DND-41 (cell line): ENCODE data around the gene SLC40A1.
A peak's percentile ranks its signal among the peaks of the same experiment; 100 is the strongest.

ENCODE experiments used
- ATAC-seq: fragments of 200-7000 bp; cut with Tn5 transposase; 3 replicates; pipeline ENCODE4 v1.9.1; 2021; ENCODE audit warnings: low read depth; ENCODE audit not compliant: insufficient read depth
- DNase-seq: peaks from one replicate; pipeline ENCODE4 v3.0.0-alpha.2; 2020
- H2AFZ ChIP-seq: 2 replicates; pipeline ENCODE4 v1.6.0; 2012; ENCODE audit warnings: low read depth, low read length
- H3K27ac ChIP-seq: 2 replicates; pipeline ENCODE4 v1.5.1; 2012; ENCODE audit warnings: low read length, inconsistent platforms
- H3K27me3 ChIP-seq: fragments of 200-600 bp; sonication (generic); 2 replicates; pipeline ENCODE4 v1.6.0; 2012; ENCODE audit warnings: low read length, mild to moderate bottlenecking, inconsistent platforms; ENCODE audit not compliant: insufficient read depth, poor library complexity
- H3K36me3 ChIP-seq: 2 replicates; pipeline ENCODE4 v1.5.1; 2012; ENCODE audit warnings: low read length, inconsistent platforms; ENCODE audit not compliant: insufficient read depth
- H3K4me1 ChIP-seq: 2 replicates; pipeline ENCODE4 v1.5.1; 2012; ENCODE audit warnings: mild to moderate bottlenecking, low read length; ENCODE audit not compliant: insufficient read depth
- H3K4me2 ChIP-seq: 2 replicates; pipeline ENCODE4 v1.6.0; 2012; ENCODE audit warnings: mild to moderate bottlenecking, moderate library complexity, low read length, inconsistent platforms; ENCODE audit not compliant: insufficient read depth
- H3K4me3 ChIP-seq, 2 experiments: fragments of 200-600 bp in 1 of 2; shearing (Covaris generic) in 1 of 2; 2 replicates each; pipeline ENCODE4 v1.5.1; 2012 to 2016; ENCODE audit warnings: inconsistent platforms in 2 of 2, low read length in 2 of 2, mild to moderate bottlenecking in 2 of 2, low read depth in 1 of 2, moderate library complexity in 1 of 2
- H3K79me2 ChIP-seq: 2 replicates; pipeline ENCODE4 v1.6.0; 2012; ENCODE audit warnings: low read length, inconsistent platforms; ENCODE audit not compliant: insufficient read depth
- H3K9ac ChIP-seq: 2 replicates; pipeline ENCODE4 v1.6.0; 2012; ENCODE audit warnings: low read depth, mild to moderate bottlenecking, inconsistent platforms, low read length, moderate library complexity
- H3K9me3 ChIP-seq: 2 replicates; pipeline ENCODE4 v1.5.1; 2012; ENCODE audit warnings: low read length, moderate library complexity, mild to moderate bottlenecking, inconsistent platforms; ENCODE audit not compliant: insufficient read depth, severe bottlenecking
- H4K20me1 ChIP-seq: 2 replicates; pipeline ENCODE4 v1.6.0; 2012; ENCODE audit warnings: low read length; ENCODE audit not compliant: insufficient read depth
- CTCF ChIP-seq: IDR thresholded peaks from 2 replicates; pipeline ENCODE4 v1.5.1; 2012; ENCODE audit warnings: borderline replicate concordance, low read length, moderate library complexity, mild to moderate bottlenecking; ENCODE audit not compliant: poor library complexity, severe bottlenecking; ENCODE audit errors: extremely low read depth
- EZH2 ChIP-seq: IDR thresholded peaks from 3 replicates; pipeline ENCODE4 v1.6.1; 2012; ENCODE audit warnings: borderline replicate concordance, low read depth, mild to moderate bottlenecking, moderate library complexity, low read length, inconsistent platforms; ENCODE audit not compliant: severe bottlenecking

The SLC40A1 gene

GRCh38 chr2:189543367-189543766 is 37.2 kb downstream of the SLC40A1 start:
- Histone ChIP-seq H2AFZ (no peak overlapping the region; the same call in 1 of the 2 replicates), H3K9me3 (no peaks in the 10 kb centered on the region), H3K36me3 (no peaks in the 10 kb centered on the region), H3K79me2 (no peaks in the 10 kb centered on the region), H3K4me3 (no peak overlapping the region), H3K27ac (no peak overlapping the region), H3K27me3 (no peaks in the 10 kb centered on the region), H3K9ac (no peak overlapping the region), H3K4me2 (no peak overlapping the region), H4K20me1 (no peaks in the 10 kb centered on the region), H3K4me1 (no peaks in the 10 kb centered on the region)
- DNase-seq (no peak), ATAC-seq (0 out of 3 replicates have a peak, but pooled peaks have one; percentile 31)
- TF ChIP-seq CTCF = no peak
- TF ChIP-seq EZH2 = no peak

GRCh38 chr2:189542145-189542882 is 38.3 kb downstream of the SLC40A1 start:
- H3K79me2 ChIP-seq = no peaks in the 10 kb centered on the region
- no peaks in the 10 kb centered on the region for H4K20me1 ChIP-seq
- H3K27ac ChIP-seq = no peak overlapping the region
- no peak overlapping the region for H3K4me2 ChIP-seq
- H3K9me3 ChIP-seq = no peaks in the 10 kb centered on the region
- no peaks in the 10 kb centered on the region for H3K36me3 ChIP-seq
- H3K9ac ChIP-seq = no peak overlapping the region
- no peak overlapping the region for H2AFZ ChIP-seq
- no peak for ATAC-seq
- TF ChIP-seq EZH2 = no peak
- no peak for TF ChIP-seq CTCF
- DNase-seq = no peak
- no peaks in the 10 kb centered on the region for H3K27me3 ChIP-seq
- no peaks in the 10 kb centered on the region for H3K4me1 ChIP-seq
- H3K4me3 ChIP-seq = no peak overlapping the region

- no peaks in the 10 kb centered on the region for H3K9me3 ChIP-seq
- no peak for TF ChIP-seq CTCF
- no peak for TF ChIP-seq EZH2
- H3K4me2 ChIP-seq = no peak overlapping the region
- H3K36me3 ChIP-seq = no peaks in the 10 kb centered on the region
- H3K4me3 ChIP-seq = no peak overlapping the region
- H4K20me1 ChIP-seq = no peaks in the 10 kb centered on the region
- no peak overlapping the region for H3K27ac ChIP-seq
- H3K4me1 ChIP-seq = no peaks in the 10 kb centered on the region
- H2AFZ ChIP-seq = no peak overlapping the region
- DNase-seq (no peak), ATAC-seq (no peak)
- H3K79me2 ChIP-seq = no peaks in the 10 kb centered on the region
- H3K9ac ChIP-seq = no peak overlapping the region
- no peaks in the 10 kb centered on the region for H3K27me3 ChIP-seq
These were observed 39.0 kb downstream of the SLC40A1 start for GRCh38 chr2:189541591-189541990.
